OCI-LY7 (cell line): Measurements from ENCODE around the gene MKI67. TPM values are rescaled to one million over a fixed set of nuclear protein-coding genes. Genes with fewer than 3 reads are reported as not detected.
A peak's percentile ranks its signal among the peaks of the same experiment; 100 is the strongest.

Experiments used
- BruUV-seq: library from RNA; stranded (reverse); fragments of 400-500 nt; replicated peaks from 2 replicates; lab custom pipeline; 2021; lab: Mats Ljungman, UMichigan
- CTCF ChIA-PET: fragments of 300-600 bp; sonication (Branson Sonifier 250); formaldehyde crosslinking; loops from one replicate; lab custom pipeline; 2022; ENCODE audit warnings: antibody characterized with exemption; ENCODE audit not compliant: unreplicated experiment; lab: Charles Lee
- POLR2A ChIA-PET: fragments of 300-600 bp; sonication (Branson Sonifier 250); formaldehyde crosslinking; loops from one replicate; lab custom pipeline; 2022; ENCODE audit warnings: antibody characterized with exemption; lab: Charles Lee
- DNase-seq: peaks from one replicate; pipeline ENCODE4 v3.0.0-alpha.2; 2015; ENCODE audit warnings: low spot score
- H2AFZ ChIP-seq: fragments of 200-600 bp; sonication (generic), shearing (Covaris generic); 2 replicates; pipeline ENCODE4 v1.6.1; 2014; ENCODE audit warnings: mild to moderate bottlenecking, antibody characterized with exemption, low read length, moderate library complexity
- H3K27ac ChIP-seq: fragments of 200-600 bp; sonication (generic); 2 replicates; pipeline ENCODE4 v1.5.1; 2014; ENCODE audit warnings: mixed run types, low read depth, mild to moderate bottlenecking, moderate library complexity, low read length, inconsistent platforms; ENCODE audit not compliant: poor library complexity, severe bottlenecking
- H3K36me3 ChIP-seq: fragments of 200-600 bp; sonication (generic); 2 replicates; pipeline ENCODE4 v1.6.1; 2014; ENCODE audit warnings: mild to moderate bottlenecking, antibody characterized with exemption, low read length, moderate library complexity, mixed read lengths; ENCODE audit not compliant: insufficient read depth
- H3K4me1 ChIP-seq: fragments of 200-600 bp; sonication (generic); 2 replicates; pipeline ENCODE4 v1.5.1; 2014; ENCODE audit warnings: mild to moderate bottlenecking, low read length; ENCODE audit not compliant: insufficient read depth, poor library complexity, severe bottlenecking
- H3K4me2 ChIP-seq: fragments of 200-600 bp; sonication (generic); 2 replicates; pipeline ENCODE4 v1.6.1; 2014; ENCODE audit warnings: mild to moderate bottlenecking, low read length
- H3K4me3 ChIP-seq: fragments of 200-600 bp; sonication (generic); 2 replicates; pipeline ENCODE4 v1.5.1; 2014; ENCODE audit warnings: mild to moderate bottlenecking, low read depth, low read length; ENCODE audit not compliant: poor library complexity, severe bottlenecking
- H3K79me2 ChIP-seq: fragments of 200-600 bp; sonication (generic); 2 replicates; pipeline ENCODE4 v1.6.1; 2016; ENCODE audit warnings: low read depth, mild to moderate bottlenecking, low read length, moderate library complexity, mixed read lengths; ENCODE audit not compliant: insufficient read depth
- H3K9me2 ChIP-seq: fragments of 200-600 bp; sonication (generic); 2 replicates; pipeline ENCODE4 v1.6.1; 2016; ENCODE audit warnings: mild to moderate bottlenecking, low read length, mixed read lengths; ENCODE audit not compliant: insufficient read depth
- H3K9me3 ChIP-seq: fragments of 200-600 bp; sonication (generic); 2 replicates; pipeline ENCODE4 v1.6.1; 2014; ENCODE audit warnings: mild to moderate bottlenecking, mixed run types, low read length, mixed read lengths
- H4K20me1 ChIP-seq: fragments of 200-600 bp; sonication (generic); 2 replicates; pipeline ENCODE4 v1.6.1; 2014; ENCODE audit warnings: mild to moderate bottlenecking, antibody characterized with exemption, low read length, moderate library complexity, mixed read lengths; ENCODE audit not compliant: insufficient read depth
- EZH2phosphoT487 ChIP-seq: fragments of 200-600 bp; sonication (generic); IDR thresholded peaks from 2 replicates; pipeline ENCODE4 v1.6.1; 2018; ENCODE audit warnings: low read depth, borderline replicate concordance, mild to moderate bottlenecking, mixed run types, antibody characterized with exemption, low read length, moderate library complexity, mixed read lengths
- intact Hi-C: fragments of 100-400 bp; cut with micrococcal nuclease; formaldehyde crosslinking; loops from one replicate; pipeline ENCODE4 v1.10.0; 2022; ENCODE audit not compliant: unreplicated experiment
- total RNA-seq, 2 experiments: library from RNA; depleted of rRNA in 1 of 2; stranded (reverse); fragments of >200 nt in 1 of 2; shearing (Covaris generic) in 1 of 2; gene quantifications; 2 replicates each; pipeline ENCODE4 v1.2.3, GENCODE V29; 2014 to 2022
- TF ChIP-seq, protein P1 (sequence below): fragments of 200-600 bp; sonication (generic); conservative IDR thresholded peaks from 2 replicates; pipeline ENCODE4 v1.5.1; 2014; ENCODE audit warnings: mild to moderate bottlenecking, antibody characterized with exemption, low read length, moderate library complexity, mixed read lengths

MKI67 gene
- total RNA-seq, 2 experiments from 2014 or later, result 139 to 192 TPM

DNA sequence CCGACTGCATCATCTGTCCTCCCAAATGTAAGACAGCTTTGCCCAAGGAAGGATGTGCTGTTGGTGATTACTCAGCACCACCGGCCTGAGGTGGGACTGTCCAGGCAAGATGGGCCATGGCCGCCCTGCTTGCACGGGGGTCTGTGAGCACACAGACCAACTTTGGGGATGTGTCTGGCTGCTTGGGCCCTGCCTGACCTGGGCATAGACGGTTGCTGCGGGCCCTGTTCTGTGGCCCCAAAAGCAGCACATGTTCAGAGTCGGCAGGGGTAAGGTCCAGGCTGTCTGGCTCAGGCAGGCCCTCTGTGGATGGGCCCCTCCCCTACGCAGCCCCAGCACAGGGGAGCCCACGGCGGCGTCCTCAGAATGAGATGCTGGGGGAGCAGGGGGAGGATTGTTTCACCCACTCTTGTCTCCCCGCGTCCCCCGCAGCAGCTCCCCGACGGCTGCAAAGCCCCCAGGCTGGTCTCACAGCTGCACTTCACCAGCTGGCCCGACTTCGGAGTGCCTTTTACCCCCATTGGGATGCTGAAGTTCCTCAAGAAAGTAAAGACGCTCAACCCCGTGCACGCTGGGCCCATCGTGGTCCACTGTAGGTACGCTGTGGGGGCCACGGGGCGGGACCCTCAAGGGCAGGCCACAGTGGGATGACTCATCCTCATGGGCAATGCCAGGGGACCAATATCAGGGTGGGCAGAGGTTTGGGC is 58.4 kb downstream of the MKI67 start:
- Histone ChIP-seq H3K79me2 (no peaks in the 10 kb centered on the region), H2AFZ (no peak overlapping the region), H3K27ac (no peak overlapping the region), H4K20me1 (peaks cover 20% of the 10 kb centered on the region), H3K4me3 (no peak overlapping the region), H3K4me2 (no peak overlapping the region), H3K4me1 (peaks cover 42% of the 10 kb centered on the region), H3K36me3 (peaks cover 18% of the 10 kb centered on the region), H3K9me3 (no peaks in the 10 kb centered on the region), H3K9me2 (no peaks in the 10 kb centered on the region)
- BruUV-seq, result no TSS peak
- intact Hi-C loops, result loop anchor here (2.0 kb wide), 1 partner anchor 57 kb away; no protein-coding TSS in a partner anchor
- CTCF ChIA-PET, result no interaction called here
- DNase-seq, result no peak
- POLR2A ChIA-PET, result no interaction called here
- TF ChIP-seq, protein P1, sequence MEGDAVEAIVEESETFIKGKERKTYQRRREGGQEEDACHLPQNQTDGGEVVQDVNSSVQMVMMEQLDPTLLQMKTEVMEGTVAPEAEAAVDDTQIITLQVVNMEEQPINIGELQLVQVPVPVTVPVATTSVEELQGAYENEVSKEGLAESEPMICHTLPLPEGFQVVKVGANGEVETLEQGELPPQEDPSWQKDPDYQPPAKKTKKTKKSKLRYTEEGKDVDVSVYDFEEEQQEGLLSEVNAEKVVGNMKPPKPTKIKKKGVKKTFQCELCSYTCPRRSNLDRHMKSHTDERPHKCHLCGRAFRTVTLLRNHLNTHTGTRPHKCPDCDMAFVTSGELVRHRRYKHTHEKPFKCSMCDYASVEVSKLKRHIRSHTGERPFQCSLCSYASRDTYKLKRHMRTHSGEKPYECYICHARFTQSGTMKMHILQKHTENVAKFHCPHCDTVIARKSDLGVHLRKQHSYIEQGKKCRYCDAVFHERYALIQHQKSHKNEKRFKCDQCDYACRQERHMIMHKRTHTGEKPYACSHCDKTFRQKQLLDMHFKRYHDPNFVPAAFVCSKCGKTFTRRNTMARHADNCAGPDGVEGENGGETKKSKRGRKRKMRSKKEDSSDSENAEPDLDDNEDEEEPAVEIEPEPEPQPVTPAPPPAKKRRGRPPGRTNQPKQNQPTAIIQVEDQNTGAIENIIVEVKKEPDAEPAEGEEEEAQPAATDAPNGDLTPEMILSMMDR, result no peak
- no peak for TF ChIP-seq EZH2phosphoT487

DNA sequence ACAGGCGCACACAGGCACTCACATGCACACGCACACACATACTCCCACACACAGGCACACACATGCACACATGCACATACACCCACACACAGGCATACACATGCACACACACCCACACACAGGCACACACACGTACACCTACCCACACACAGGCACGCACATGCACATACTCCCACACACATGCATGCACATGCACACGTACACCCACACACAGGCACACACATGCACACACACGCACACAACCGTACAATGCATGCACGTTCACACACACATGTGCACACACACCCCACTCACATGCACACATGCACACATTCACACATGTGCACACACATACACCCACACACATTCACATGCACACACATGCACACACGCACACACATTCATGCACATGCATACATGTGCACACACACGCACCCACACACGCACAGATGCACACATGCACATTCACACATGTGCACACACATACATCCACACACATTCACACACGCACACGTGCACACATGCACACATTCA is 59.3 kb downstream of the MKI67 start:
- no peak overlapping the region for H3K27ac ChIP-seq
- peaks cover 51% of the 10 kb centered on the region for H3K4me1 ChIP-seq
- intact Hi-C loops, result no loop called here
- H3K4me2 ChIP-seq, result no peak overlapping the region
- no peak overlapping the region for H3K4me3 ChIP-seq
- TF ChIP-seq EZH2phosphoT487, result no peak
- TF ChIP-seq, protein P1, result no peak
- ChIA-PET CTCF (no interaction called here), POLR2A (interaction anchor here (0.6 kb wide), 1 partner anchor 440 kb away, joined by 3 read pairs; no protein-coding TSS in a partner anchor)
- no peaks in the 10 kb centered on the region for H3K79me2 ChIP-seq
- H2AFZ ChIP-seq, result no peak overlapping the region
- DNase-seq, result no peak
- H3K9me3 ChIP-seq, result no peaks in the 10 kb centered on the region
- H4K20me1 ChIP-seq, result peaks cover 20% of the 10 kb centered on the region
- peaks cover 18% of the 10 kb centered on the region for H3K36me3 ChIP-seq
- BruUV-seq, result no TSS peak
- no peaks in the 10 kb centered on the region for H3K9me2 ChIP-seq

DNA sequence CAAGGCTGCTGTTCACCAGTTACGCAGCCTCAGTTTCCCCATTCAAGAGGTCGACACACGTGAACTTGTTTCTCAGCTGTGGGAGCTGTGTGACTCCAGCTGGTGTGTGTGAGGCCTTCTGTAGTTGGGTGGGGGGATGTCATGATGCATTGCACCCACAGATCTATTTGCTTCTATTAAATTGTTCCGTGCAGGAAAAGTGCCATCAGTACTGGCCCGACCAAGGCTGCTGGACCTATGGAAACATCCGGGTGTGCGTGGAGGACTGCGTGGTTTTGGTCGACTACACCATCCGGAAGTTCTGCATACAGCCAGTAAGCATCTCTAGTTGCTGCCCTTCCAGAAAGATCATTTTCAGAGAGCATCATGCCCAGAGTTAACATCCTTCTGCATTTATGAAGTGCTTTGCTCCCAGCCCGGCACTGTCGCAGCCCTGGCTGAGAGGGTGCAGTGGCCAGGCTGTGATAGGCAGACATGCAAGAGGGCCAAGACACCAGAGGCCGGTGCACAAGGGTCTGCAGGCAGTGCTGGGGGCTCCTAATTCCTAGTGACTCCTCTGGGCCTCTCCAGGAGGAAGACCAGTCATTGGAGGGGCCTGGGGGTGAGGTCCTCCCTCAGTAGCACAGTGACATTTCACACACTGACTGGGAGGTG is 60.2 kb downstream of the MKI67 start:
- Histone ChIP-seq H3K9me2 (no peaks in the 10 kb centered on the region), H3K9me3 (no peaks in the 10 kb centered on the region), H3K79me2 (no peaks in the 10 kb centered on the region), H2AFZ (no peak overlapping the region), H3K4me2 (peak overlapping the region; percentile 74; the same call in 1 of the 2 replicates), H3K4me3 (no peak overlapping the region), H4K20me1 (peaks cover 20% of the 10 kb centered on the region), H3K4me1 (peaks cover 56% of the 10 kb centered on the region), H3K27ac (no peak overlapping the region), H3K36me3 (peaks cover 18% of the 10 kb centered on the region)
- no TSS peak for BruUV-seq
- DNase-seq, result no peak
- no peak for TF ChIP-seq EZH2phosphoT487
- TF ChIP-seq, protein P1, result no peak
- POLR2A ChIA-PET, result no interaction called here
- intact Hi-C loops, result loop anchor here (1.0 to 2.0 kb wide), 2 partner anchors 31 to 61 kb away; partner anchors contain the start of gene MKI67
- CTCF ChIA-PET, result no interaction called here
